CD14-positive monocyte (primary cell): Measurements from ENCODE around the gene CHI3L1. TPM values are rescaled to one million over a fixed set of nuclear protein-coding genes. Genes with fewer than 3 reads are reported as not detected.

ENCODE experiments used
- DNase-seq, 3 donors: peaks; one replicate each; pipeline ENCODE4 v3.0.0-alpha.2; 2011 to 2022
- H2AFZ ChIP-seq: 2 replicates; pipeline ENCODE4 v1.6.0; 2012; ENCODE audit warnings: mild to moderate bottlenecking, low read depth, low read length, inconsistent platforms; ENCODE audit not compliant: insufficient read depth, poor library complexity, severe bottlenecking
- H3K27ac ChIP-seq, 2 donors: 1 replicate in 1 of 2; 2 replicates in 1 of 2; pipeline ENCODE4 v1.5.1; 2012 to 2013; ENCODE audit warnings: low read length in 2 of 2, control low read depth in 1 of 2, inconsistent platforms in 1 of 2, low read depth in 1 of 2, mild to moderate bottlenecking in 1 of 2
- H3K27me3 ChIP-seq, 2 donors: one replicate each; pipeline versions ENCODE4 v1.6.0 to v1.6.1; 2011 to 2013; ENCODE audit warnings: low read length in 2 of 2; ENCODE audit not compliant: control insufficient read depth in 2 of 2, insufficient read depth in 2 of 2
- H3K36me3 ChIP-seq, 2 donors: replicated peaks in 1 of 2; 1 replicate in 1 of 2; 2 replicates in 1 of 2; pipeline versions ENCODE4 v1.5.1 to v1.6.1; 2012 to 2013; ENCODE audit warnings: low read length in 2 of 2, control low read depth in 1 of 2, inconsistent platforms in 1 of 2, mild to moderate bottlenecking in 1 of 2; ENCODE audit not compliant: insufficient read depth in 2 of 2, control insufficient read depth in 1 of 2
- H3K4me1 ChIP-seq, 2 donors: 1 replicate in 1 of 2; 2 replicates in 1 of 2; pipeline versions ENCODE4 v1.5.1 to v1.6.1; 2012 to 2013; ENCODE audit warnings: low read length in 2 of 2, control low read depth in 1 of 2, inconsistent platforms in 1 of 2, mild to moderate bottlenecking in 1 of 2, moderate library complexity in 1 of 2; ENCODE audit not compliant: insufficient read depth in 2 of 2, control insufficient read depth in 1 of 2
- H3K4me2 ChIP-seq: replicated peaks from 2 replicates; pipeline ENCODE3; 2012; ENCODE audit warnings: low read length, moderate library complexity, mild to moderate bottlenecking; ENCODE audit not compliant: poor library complexity, severe bottlenecking; ENCODE audit errors: extremely low read depth
- H3K4me3 ChIP-seq, 3 experiments: fragments of 200-600 bp in 1 of 3; sonication (generic) in 1 of 3; replicated peaks in 1 of 3; 1 replicate in 2 of 3; 2 replicates in 1 of 3; pipeline ENCODE4 v1.5.1; 2011 to 2013; ENCODE audit warnings: low read length in 3 of 3, mild to moderate bottlenecking in 3 of 3, control low read depth in 2 of 3, low read depth in 2 of 3, inconsistent platforms in 1 of 3, moderate library complexity in 1 of 3
- H3K79me2 ChIP-seq: 2 replicates; pipeline ENCODE4 v1.6.0; 2012; ENCODE audit warnings: mild to moderate bottlenecking, control low read depth, inconsistent platforms, low read length, moderate library complexity; ENCODE audit not compliant: insufficient read depth
- H3K9ac ChIP-seq: 2 replicates; pipeline ENCODE4 v1.6.0; 2017; ENCODE audit warnings: low read length, mild to moderate bottlenecking; ENCODE audit not compliant: insufficient read depth, poor library complexity, severe bottlenecking
- H3K9me3 ChIP-seq, 2 donors: replicated peaks in 1 of 2; 1 replicate in 1 of 2; 2 replicates in 1 of 2; pipeline versions ENCODE4 v1.5.1 to v1.6.1; 2012 to 2013; ENCODE audit warnings: low read length in 2 of 2, control low read depth in 1 of 2; ENCODE audit not compliant: control insufficient read depth in 1 of 2, insufficient read depth in 1 of 2
- H4K20me1 ChIP-seq: 2 replicates; pipeline ENCODE4 v1.6.0; 2012; ENCODE audit warnings: mild to moderate bottlenecking, low read length, control low read depth, moderate library complexity; ENCODE audit not compliant: insufficient read depth
- H3K27ac Mint-ChIP-seq, 7 donors: one replicate each; pipeline ENCODE4 v1.8.0; 2020; ENCODE audit warnings: mild to moderate bottlenecking in 7 of 7, mixed read lengths in 7 of 7, moderate library complexity in 6 of 7, inconsistent platforms in 2 of 7
- H3K27me3 Mint-ChIP-seq, 3 donors: one replicate each; pipeline ENCODE4 v1.8.0; 2021 to 2022; ENCODE audit warnings: low read depth in 3 of 3, mild to moderate bottlenecking in 3 of 3, mixed read lengths in 3 of 3, moderate library complexity in 3 of 3, inconsistent platforms in 1 of 3
- H3K36me3 Mint-ChIP-seq, 2 donors: one replicate each; pipeline ENCODE4 v1.8.0; 2020; ENCODE audit warnings: mixed read lengths in 2 of 2, inconsistent platforms in 1 of 2, mild to moderate bottlenecking in 1 of 2
- H3K4me1 Mint-ChIP-seq: one replicate; pipeline ENCODE4 v1.8.0; 2020; ENCODE audit warnings: mild to moderate bottlenecking, mixed read lengths
- H3K4me3 Mint-ChIP-seq, 2 donors: one replicate each; pipeline ENCODE4 v1.8.0; 2020; ENCODE audit warnings: mild to moderate bottlenecking in 2 of 2, mixed read lengths in 2 of 2, moderate library complexity in 1 of 2
- H3K9me3 Mint-ChIP-seq, 7 donors: one replicate each; pipeline ENCODE4 v1.8.0; 2020 to 2022; ENCODE audit warnings: mixed read lengths in 7 of 7, mild to moderate bottlenecking in 6 of 7, moderate library complexity in 6 of 7, inconsistent platforms in 2 of 7
- CTCF ChIP-seq: fragments of 200-600 bp; IDR thresholded peaks from one replicate; pipeline ENCODE4 v1.8.0; 2022; ENCODE audit warnings: antibody characterized with exemption, mild to moderate bottlenecking
- WGBS: methylation state at CpG from one replicate; pipeline ENCODE4 v1.1.5; 2013; ENCODE audit warnings: missing lambda C conversion rate; ENCODE audit not compliant: insufficient coverage; 5-methylcytosine and 5-hydroxymethylcytosine counted together
- intact Hi-C, 2 donors: fragments of 100-400 bp; cut with micrococcal nuclease; formaldehyde crosslinking; loops; one replicate each; pipeline versions ENCODE4 v1.15.0 to v1.15.1; 2023
- polyA plus RNA-seq, 3 donors: library from polyadenylated mRNA; depleted of rRNA in 1 of 3; unstranded in 2 of 3; stranded (reverse) in 1 of 3; fragments of 300-500 nt in 2 of 3; fragments of >200 nt in 1 of 3; fragmentation: Illumina TruSeq in 2 of 3; gene quantifications; 1 replicate in 2 of 3; 2 replicates in 1 of 3; pipeline ENCODE4 v1.2.3, GENCODE V29; 2012 to 2021

CHI3L1 gene
- polyA plus RNA-seq, 3 donors, result 0.37 to 0.44 (median 0.43) TPM

- no peak for DNase-seq
- H3K9ac ChIP-seq, result no peak within 1 kb of the TSS
- peak within 1 kb of the TSS; percentile 10 for H3K4me2 ChIP-seq
- 56% methylated on average over 4 of the region's 5 CpGs for WGBS
- Mint-ChIP-seq H3K36me3 (no peaks in the 10 kb centered on the region), H3K27me3 (peaks cover 7 to 16% (median 13%) of the 10 kb centered on the region in 3 donors), H3K27ac (peak within 1 kb of the TSS in 1 of 7 donors; percentile 11), H3K4me1 (peaks cover 54% of the 10 kb centered on the region), H3K4me3 (peak within 1 kb of the TSS in 1 of 2 donors; percentile 63), H3K9me3 (peaks cover 0 to 3% (median 0%) of the 10 kb centered on the region in 7 donors)
- TF ChIP-seq CTCF, result no peak
- H4K20me1 ChIP-seq, result no peaks in the 10 kb centered on the region
- intact Hi-C loops, result loop anchor here in 1 of 2 donors (5.0 kb wide), 2 partner anchors 42 to 48 kb away; partner anchors contain the start of gene ADORA1
- H3K4me3 ChIP-seq, result no peak within 1 kb of the TSS
- H3K4me1 ChIP-seq, result peaks cover 38 to 46% of the 10 kb centered on the region in 2 donors
- no peak within 1 kb of the TSS for H3K27ac ChIP-seq
- no peaks in the 10 kb centered on the region for H3K79me2 ChIP-seq
- no peaks in the 10 kb centered on the region for H3K9me3 ChIP-seq
- H3K27me3 ChIP-seq, result no peaks in the 10 kb centered on the region
- H2AFZ ChIP-seq, result no peak within 1 kb of the TSS
- no peaks in the 10 kb centered on the region for H3K36me3 ChIP-seq
Observed at GRCh38 chr1:203175237-203175826, 11.2 kb downstream of the CHI3L1 start, which contains the start of gene MYBPH. Gene MYBPH, minus strand, starts transcription at chr1:203175826. Its CDS starts 71 bp downstream, at chr1:203175755.

GRCh38 chr1:203174324-203174985, 12.0 kb downstream of the CHI3L1 start:
- no peak for TF ChIP-seq CTCF
- Mint-ChIP-seq H3K9me3 (peaks cover 0 to 3% (median 0%) of the 10 kb centered on the region in 7 donors), H3K27me3 (peaks cover 9 to 21% (median 14%) of the 10 kb centered on the region in 3 donors), H3K4me3 (peak overlapping the region in 1 of 2 donors; percentile 48), H3K4me1 (peaks cover 54% of the 10 kb centered on the region), H3K27ac (no peak overlapping the region), H3K36me3 (no peaks in the 10 kb centered on the region)
- H3K27me3 ChIP-seq, result no peaks in the 10 kb centered on the region
- no peaks in the 10 kb centered on the region for H3K9me3 ChIP-seq
- DNase-seq, result no peak
- no peaks in the 10 kb centered on the region for H4K20me1 ChIP-seq
- H3K79me2 ChIP-seq, result no peaks in the 10 kb centered on the region
- no peak overlapping the region for H3K4me3 ChIP-seq
- intact Hi-C loops, result loop anchor here in 1 of 2 donors (5.0 kb wide), 2 partner anchors 43 to 57 kb away; no protein-coding TSS in a partner anchor
- H3K4me1 ChIP-seq, result peaks cover 38 to 46% of the 10 kb centered on the region in 2 donors
- no peak overlapping the region for H3K4me2 ChIP-seq
- no peak overlapping the region for H3K27ac ChIP-seq
- H2AFZ ChIP-seq, result no peak overlapping the region
- H3K9ac ChIP-seq, result no peak overlapping the region
- H3K36me3 ChIP-seq, result no peaks in the 10 kb centered on the region
- WGBS, result 86% methylated on average over 12 of the region's 12 CpGs
